Stimulated activated naive B cell treated with anti-CD40 and anti-IgM and Interleukin-4, amounts not matched to agents 10 μg/mL and 1 μg/mL and 100 μg/mL, for 72 hours (primary cell): ENCODE data around the gene CRADD.

Experiments
- ATAC-seq, 2 donors: fragments of 150-1000 bp; cut with Tn5 transposase; replicated peaks; 2 replicates each; pipeline ENCODE4 v1.10.0; 2021; ENCODE audit warnings: moderate library complexity in 1 of 2
- DNase-seq: peaks from one replicate; pipeline ENCODE4 v3.0.0; 2021
- H3K27ac Mint-ChIP-seq: one replicate; pipeline ENCODE4 v1.8.0; 2022; ENCODE audit warnings: mild to moderate bottlenecking, mixed read lengths
- H3K27me3 Mint-ChIP-seq, 2 donors: one replicate each; pipeline ENCODE4 v1.8.0; 2022; ENCODE audit warnings: mixed read lengths in 2 of 2
- H3K36me3 Mint-ChIP-seq, 2 donors: one replicate each; pipeline ENCODE4 v1.8.0; 2022; ENCODE audit warnings: mixed read lengths in 2 of 2, mild to moderate bottlenecking in 1 of 2
- H3K4me1 Mint-ChIP-seq, 2 donors: one replicate each; pipeline ENCODE4 v1.8.0; 2022; ENCODE audit warnings: mixed read lengths in 2 of 2, mild to moderate bottlenecking in 1 of 2
- H3K4me3 Mint-ChIP-seq, 2 donors: one replicate each; pipeline ENCODE4 v1.8.0; 2022; ENCODE audit warnings: mild to moderate bottlenecking in 2 of 2, mixed read lengths in 2 of 2, moderate library complexity in 1 of 2
- H3K9me3 Mint-ChIP-seq, 2 donors: one replicate each; pipeline ENCODE4 v1.8.0; 2022; ENCODE audit warnings: mixed read lengths in 2 of 2, mild to moderate bottlenecking in 1 of 2

CRADD gene

GRCh38 chr12:93937812-93938211, 260.6 kb downstream of the CRADD start:
- DNase-seq = no peak
- Mint-ChIP-seq H3K27ac (no peak overlapping the region), H3K36me3 (peaks cover 4% of the 10 kb centered on the region in 2 donors), H3K4me1 (peaks cover 0 to 5% of the 10 kb centered on the region in 2 donors), H3K9me3 (peaks cover 8 to 10% of the 10 kb centered on the region in 2 donors), H3K27me3 (no peaks in the 10 kb centered on the region), H3K4me3 (no peak overlapping the region)
- no peak for ATAC-seq

GRCh38 chr12:93938317-93938716, 261.1 kb downstream of the CRADD start:
- Mint-ChIP-seq H3K36me3 (peaks cover 4% of the 10 kb centered on the region in 2 donors), H3K4me1 (peaks cover 0 to 5% of the 10 kb centered on the region in 2 donors), H3K9me3 (peaks cover 8 to 10% of the 10 kb centered on the region in 2 donors), H3K27ac (no peak overlapping the region), H3K4me3 (no peak overlapping the region), H3K27me3 (no peaks in the 10 kb centered on the region)
- ATAC-seq = no peak
- no peak for DNase-seq

- Mint-ChIP-seq H3K36me3 (peaks cover 4% of the 10 kb centered on the region in 2 donors), H3K4me1 (peaks cover 0 to 5% of the 10 kb centered on the region in 2 donors)
Measured at GRCh38 chr12:93938931-93939330, 261.8 kb downstream of the CRADD start.

GRCh38 chr12:93939641-93940325, 262.6 kb downstream of the CRADD start:
- Mint-ChIP-seq H3K27me3 (peaks cover 0 to 4% of the 10 kb centered on the region in 2 donors), H3K4me3 (no peak overlapping the region), H3K9me3 (peaks cover 8% of the 10 kb centered on the region in 2 donors), H3K36me3 (peaks cover 4% of the 10 kb centered on the region in 2 donors), H3K4me1 (peaks cover 0 to 5% of the 10 kb centered on the region in 2 donors), H3K27ac (no peak overlapping the region)
- no peak for ATAC-seq
- DNase-seq = no peak

More at GRCh38 chr12:93938931-93939330, 261.8 kb downstream of the CRADD start:
- Mint-ChIP-seq H3K9me3 (peaks cover 8 to 10% of the 10 kb centered on the region in 2 donors), H3K27ac (no peak overlapping the region), H3K4me3 (no peak overlapping the region), H3K27me3 (no peaks in the 10 kb centered on the region)
- no peak for ATAC-seq
- DNase-seq = no peak

GRCh38 chr12:93943780-93944179, 266.6 kb downstream of the CRADD start:
- ATAC-seq (peak in 1 of 2 donors; percentile 16), DNase-seq (no peak)
- Mint-ChIP-seq H3K27ac (no peak overlapping the region), H3K27me3 (peaks cover 4 to 11% of the 10 kb centered on the region in 2 donors), H3K4me1 (no peaks in the 10 kb centered on the region), H3K9me3 (peaks cover 0 to 2% of the 10 kb centered on the region in 2 donors), H3K36me3 (no peaks in the 10 kb centered on the region), H3K4me3 (no peak overlapping the region)

GRCh38 chr12:93944201-93944600, 267.0 kb downstream of the CRADD start:
- no peak for DNase-seq
- Mint-ChIP-seq H3K4me1 (no peaks in the 10 kb centered on the region), H3K36me3 (no peaks in the 10 kb centered on the region), H3K27ac (no peak overlapping the region), H3K4me3 (no peak overlapping the region), H3K9me3 (peaks cover 0 to 2% of the 10 kb centered on the region in 2 donors), H3K27me3 (peaks cover 4 to 11% of the 10 kb centered on the region in 2 donors)
- no peak for ATAC-seq
